GM18499 (cell line): ENCODE data around the gene ADIRF.

Experiments
- ATAC-seq: cut with Tn5 transposase; IDR thresholded peaks from one replicate; pipeline ENCODE4 v1.9.1; 2021; ENCODE audit warnings: moderate number of reproducible peaks; ENCODE audit not compliant: insufficient read depth, unreplicated experiment

ADIRF gene

DNA sequence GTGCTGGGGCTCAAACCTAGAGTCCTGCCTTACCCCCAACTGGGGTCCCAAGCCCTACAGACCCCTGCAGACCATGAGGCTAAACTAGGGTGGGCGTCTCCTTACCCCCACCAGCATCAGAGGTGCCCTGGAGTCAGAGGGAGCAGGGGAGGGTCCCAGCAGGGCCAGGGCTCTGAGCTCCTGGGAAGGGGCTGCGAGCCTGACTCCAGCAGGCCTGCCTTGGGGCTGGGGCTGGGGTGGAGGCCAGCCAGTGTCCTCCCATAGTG is 8.6 kb upstream of the ADIRF start:
- ATAC-seq: no peak

DNA sequence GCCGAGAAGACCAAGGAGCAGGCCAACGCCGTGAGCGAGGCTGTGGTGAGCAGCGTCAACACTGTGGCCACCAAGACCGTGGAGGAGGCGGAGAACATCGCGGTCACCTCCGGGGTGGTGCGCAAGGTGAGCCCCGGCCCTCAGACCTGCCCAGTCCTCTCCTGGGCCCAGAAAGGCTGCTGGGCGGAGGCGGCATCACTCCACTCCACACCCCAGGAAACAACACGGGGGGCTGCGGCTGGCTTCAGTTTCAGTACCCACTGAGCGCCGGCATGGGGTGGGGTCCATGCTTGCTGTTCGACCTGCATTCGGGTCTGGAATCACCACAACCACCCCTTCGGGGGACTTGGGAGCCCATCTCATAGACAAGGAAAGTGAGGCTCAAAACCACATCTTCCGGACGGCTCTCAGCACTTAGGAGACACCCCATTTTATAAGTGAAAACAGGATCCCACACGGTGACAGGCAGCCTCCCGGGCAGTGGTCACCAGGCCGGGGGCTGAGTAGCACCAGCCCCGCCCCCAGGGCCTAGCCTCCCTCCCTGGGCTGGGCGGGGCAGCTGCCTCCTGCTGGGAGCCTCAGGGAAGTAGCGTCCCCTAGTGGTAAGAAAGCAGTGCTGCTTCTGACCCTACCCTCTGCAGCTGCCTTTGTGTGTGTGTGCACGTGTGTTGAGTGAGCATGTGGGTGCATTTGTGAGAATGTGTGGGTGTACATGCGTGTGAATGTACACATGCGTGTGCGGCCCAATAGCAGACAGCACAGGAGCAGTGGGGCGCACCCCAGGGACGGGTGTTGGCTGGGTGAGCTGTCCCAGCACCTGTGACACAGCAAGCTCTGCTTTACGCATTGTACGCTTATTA is 8.0 kb upstream of the ADIRF start:
- ATAC-seq: peak; percentile 45

DNA sequence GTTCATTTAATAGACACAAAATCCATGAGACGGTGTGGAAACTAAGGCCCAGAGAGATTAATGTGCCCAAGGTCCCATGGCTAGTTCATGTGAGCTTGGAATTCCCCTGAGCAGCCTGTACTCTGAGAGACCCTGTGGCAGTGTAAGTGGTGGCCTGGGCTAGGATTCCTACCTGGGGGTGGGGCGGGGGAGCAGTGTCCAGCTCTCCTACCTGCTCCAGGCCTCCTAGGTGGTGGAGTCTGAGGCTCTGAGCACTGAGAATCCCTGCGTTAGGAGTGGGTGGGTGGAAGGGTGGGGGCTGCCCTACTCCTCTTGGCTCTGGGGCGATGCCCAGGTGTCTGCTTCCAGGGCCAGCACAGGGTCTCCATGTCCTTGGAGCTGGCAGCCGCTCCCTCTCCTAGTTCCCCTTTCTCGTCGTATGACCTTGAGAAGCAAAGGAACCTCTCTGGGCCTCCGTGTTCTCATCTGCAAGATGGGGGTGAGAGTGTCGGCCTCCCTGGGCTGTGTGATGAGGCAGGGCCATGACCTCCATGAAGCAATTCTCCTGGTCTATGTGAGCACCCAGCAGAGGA is 7.3 kb upstream of the ADIRF start:
- ATAC-seq: no peak

DNA sequence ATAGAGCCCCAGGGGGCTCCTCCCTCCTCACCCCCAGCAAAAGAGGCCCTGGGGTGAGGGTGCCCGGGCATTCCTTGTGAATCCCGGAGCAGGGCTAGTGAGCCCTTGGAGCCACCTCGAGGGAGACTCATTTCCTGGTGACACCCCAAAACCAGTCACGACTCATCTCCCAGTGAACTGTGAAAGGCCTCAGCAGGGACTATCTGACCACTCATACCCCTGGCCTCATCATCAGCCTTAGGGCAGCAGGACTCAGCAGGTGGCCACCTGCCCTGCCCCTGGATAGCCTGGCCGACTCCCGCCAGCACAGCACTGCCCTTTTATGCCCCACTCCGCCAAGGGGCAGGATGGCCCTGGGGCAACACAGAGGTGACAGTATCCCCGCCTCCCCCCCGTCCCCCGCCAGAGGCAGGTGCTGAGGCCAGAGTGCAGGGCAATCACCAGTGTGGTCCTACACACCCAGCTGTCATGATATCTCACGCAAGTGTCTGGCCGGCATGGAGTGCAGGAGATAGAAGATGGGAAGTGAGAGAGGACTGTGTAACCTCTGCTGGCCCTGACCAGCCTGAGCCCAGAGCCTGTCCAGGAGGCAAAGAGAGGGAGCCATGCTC is 6.7 kb upstream of the ADIRF start:
- ATAC-seq: no peak

DNA sequence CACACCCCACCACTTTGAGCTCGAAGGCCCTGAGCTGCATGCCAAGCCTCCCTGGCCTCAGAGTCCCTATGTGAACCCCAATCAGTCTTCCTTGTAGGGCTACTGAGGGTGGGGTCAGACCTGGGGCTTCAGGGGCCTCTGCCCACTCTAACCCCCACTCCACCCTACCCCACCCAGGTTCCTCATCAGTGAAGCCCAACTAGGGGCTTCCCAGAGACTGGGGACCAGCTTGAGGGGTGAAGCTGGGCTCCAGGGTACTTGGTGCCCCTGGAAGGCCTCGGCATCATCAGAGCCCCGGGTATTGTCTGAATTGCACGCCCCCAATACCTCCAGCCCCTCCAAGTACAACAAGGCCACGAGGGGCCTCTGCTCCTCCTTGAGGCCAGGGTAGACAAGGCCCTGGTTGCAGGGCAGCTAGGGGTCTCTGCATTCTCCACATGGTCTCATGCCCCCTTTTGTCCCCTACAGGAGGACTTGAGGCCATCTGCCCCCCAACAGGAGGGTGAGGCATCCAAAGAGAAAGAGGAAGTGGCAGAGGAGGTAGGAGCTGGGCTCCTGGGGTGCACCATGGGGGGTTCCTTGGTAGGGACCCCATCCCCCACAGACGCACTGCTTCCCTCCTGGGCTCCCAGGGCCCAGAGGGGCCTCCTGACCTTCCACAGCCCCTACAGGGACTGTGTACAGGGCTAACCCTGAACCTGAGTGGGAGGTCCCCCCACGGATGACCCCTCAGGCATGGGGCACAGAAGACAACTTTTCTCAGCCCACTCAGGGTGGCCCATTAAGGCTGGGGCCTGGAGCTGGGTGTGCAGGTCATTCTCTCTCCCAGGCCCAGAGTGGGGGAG is 5.9 kb upstream of the ADIRF start:
- no peak for ATAC-seq

DNA sequence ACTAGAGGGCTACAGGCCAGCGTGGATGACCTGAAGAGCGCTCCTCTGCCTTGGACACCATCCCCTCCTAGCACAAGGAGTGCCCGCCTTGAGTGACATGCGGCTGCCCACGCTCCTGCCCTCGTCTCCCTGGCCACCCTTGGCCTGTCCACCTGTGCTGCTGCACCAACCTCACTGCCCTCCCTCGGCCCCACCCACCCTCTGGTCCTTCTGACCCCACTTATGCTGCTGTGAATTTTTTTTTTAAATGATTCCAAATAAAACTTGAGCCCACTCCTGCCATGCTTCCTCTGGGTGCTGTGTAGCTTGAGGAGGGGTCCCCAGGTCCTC is 5.3 kb upstream of the ADIRF start:
- ATAC-seq: no peak

DNA sequence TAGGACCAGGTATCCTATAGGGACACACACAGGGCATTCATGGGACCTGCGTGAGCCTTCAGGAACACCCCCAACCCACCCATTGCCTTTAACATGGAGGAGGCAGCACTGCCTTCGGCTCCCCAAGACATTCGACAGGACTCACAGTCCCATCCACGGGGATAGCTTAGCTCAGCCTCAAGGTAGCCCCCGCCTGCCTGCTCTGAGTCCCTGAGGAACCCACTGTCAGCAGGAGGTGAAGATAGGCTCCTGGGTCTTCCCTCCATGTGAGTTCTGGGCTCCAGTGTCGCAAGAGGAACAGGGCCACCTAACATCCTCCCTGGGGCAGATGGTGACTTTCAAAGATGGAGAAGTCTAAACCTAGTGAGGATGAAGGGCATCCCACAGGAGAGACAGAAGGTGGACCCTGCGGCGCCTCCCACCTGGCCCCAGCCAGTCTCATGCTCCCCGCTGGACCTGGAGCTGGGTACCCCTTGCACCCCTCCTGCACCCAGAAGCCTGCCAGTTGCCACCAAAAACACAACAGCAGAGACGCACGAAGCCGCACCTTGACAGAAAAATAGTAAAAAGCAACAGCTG is 4.9 kb upstream of the ADIRF start:
- ATAC-seq: no peak

DNA sequence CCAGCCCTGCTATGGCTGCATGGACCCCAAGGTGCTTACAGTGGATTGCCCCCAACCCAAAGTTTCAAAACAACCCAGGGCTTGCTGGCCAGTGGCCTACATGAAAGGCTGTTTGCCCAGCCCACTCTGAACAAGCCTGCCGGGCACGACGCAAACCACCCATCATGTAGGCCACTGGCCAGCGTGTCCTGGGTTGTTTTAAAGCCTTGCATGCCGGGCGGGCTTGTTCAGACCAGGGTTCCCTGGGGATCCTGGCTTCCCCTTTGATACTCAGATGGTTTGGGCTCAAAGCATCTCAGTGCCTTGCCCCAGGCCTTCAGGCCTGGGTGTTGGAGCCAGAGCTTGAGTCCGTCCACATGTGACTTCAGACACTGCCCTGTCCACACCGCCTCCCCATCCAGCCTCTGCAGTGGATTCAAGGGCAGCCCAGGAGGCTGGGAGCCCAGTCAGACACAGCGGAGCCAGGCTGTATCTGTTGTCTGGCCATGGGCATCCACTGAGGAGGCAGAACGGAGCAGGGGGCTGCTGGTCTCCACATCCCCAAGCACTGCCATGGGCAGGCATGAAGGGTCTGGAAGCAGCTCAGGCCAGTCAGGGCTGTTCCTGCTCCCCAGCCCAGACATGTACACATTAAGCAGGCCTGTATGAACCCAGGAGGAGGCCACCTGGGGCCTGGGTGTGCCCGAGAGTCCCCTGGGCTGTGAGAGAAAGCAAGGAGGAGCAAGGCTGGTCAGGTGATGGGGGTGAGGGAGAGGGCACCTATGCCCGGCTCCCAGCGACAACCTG is 4.0 kb upstream of the ADIRF start:
- ATAC-seq: no peak

DNA sequence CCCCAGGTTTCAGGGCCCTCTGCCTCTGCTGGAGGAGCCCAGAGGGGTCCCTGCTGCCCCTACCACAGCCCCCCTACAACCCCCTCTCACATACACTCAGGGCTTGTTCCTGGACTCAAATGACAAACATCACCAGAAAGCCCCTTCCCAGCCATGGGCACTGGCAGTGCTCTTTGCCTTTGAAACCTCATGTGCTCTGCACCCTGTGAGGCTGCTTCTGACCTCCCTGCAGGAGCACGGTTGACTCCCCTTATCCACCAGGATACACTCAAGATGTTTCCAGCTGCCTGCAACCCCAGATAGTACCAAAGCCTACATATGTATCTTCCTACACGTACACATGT is 3.5 kb upstream of the ADIRF start:
- no peak for ATAC-seq

DNA sequence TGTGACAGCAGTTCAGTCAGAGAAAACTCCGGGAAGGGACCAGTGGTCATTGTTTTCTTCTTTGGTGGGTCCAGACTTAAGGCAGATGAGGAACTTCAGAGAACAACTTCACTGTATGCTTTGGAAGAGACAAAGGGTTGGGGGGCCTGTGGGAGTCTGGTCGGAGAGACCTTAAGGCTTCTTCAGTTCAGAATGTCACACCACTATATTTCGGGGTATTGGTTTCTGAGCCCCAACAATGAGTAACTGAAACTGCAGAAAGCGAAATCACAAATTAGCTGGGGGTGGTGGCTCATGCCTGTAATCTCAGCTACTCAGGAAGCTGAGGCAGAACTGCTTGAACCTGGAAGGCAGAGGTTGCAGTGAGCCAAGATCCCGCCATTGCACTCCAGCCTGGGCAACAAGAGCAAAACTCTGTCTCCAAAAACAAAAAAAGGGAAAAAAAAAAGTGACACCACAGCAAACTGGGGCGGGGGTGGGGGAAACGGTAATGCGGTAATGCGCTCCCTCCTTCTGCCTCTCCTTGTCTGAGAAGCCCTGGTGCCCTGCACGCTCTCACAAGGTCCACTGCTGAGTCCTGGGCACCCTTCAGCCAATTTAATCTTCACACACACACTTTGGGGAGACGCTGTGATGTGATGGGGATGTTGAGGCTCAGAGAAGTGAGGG is 2.2 kb upstream of the ADIRF start:
- ATAC-seq: no peak

DNA sequence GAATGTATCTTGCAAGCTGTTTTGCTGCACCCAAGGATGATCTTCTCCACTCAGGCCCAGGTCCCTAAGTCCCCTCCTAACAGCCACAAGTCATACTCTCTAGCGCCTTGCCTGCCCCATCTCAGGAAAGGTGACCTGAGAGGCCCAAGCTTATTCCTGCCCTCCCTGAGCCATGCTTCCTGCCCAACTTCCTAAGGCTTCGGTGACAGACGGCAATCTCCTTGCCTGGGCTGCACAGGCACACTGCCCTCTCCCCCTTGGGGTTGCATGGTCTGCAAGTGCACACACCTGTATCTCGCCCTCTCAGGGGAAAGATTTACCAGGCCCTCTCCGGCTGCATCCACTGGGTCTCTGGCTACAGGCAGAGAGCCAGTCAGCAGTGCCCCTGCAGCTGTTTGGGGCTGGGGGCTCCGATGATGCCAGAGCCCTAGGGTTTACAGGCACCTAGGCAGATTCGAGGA is 771 bp upstream of the ADIRF start:
- ATAC-seq: no peak

DNA sequence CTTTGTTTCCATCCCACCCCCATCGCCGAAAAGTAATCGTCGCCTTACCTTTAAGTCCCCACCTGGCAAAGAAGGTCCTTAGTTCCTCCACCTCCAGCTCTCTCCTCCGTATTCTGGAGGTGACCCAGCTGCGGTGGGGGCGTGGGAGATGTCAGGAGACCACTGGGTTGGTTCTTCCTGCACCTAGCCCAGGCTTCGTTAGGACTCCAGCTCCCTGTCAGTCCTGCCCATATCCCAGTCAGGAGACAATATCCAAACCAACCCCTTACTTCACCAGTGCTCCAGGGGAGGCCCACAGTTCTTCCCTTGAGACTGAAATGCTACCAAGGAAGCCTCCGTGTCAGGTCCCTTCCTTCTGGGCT is 693 bp downstream of the ADIRF start:
- no peak for ATAC-seq

DNA sequence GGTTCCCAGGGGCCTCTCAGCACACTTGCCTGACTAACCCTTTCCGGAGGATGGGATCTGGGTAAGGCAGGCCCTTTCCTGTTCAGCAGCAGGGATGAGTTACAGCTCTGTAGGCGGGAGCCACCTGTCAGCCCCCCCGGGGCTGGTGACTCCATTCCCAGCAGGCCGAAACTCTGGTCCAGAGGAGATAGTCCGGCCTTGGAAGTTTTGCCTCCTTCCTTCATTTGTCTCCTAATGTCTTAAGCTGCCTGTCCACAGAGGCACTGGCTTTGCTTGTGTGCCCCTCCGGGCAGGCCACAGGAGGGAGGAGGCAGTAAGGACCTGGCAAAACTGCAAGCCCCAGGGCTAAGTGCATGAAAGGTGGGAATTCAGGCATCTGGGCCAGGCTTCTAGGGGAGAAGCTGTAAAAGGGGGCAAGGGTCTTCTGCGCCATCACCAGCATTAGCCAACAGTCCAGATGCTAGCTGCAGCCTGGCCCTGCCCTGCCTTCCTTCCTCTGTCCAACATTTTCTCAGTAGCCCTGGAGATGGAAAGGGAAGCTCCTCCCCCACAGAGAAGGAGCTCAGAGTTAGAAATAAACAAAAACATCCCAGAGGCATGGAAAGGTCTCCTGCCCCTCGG is 1.2 kb downstream of the ADIRF start:
- ATAC-seq: no peak

DNA sequence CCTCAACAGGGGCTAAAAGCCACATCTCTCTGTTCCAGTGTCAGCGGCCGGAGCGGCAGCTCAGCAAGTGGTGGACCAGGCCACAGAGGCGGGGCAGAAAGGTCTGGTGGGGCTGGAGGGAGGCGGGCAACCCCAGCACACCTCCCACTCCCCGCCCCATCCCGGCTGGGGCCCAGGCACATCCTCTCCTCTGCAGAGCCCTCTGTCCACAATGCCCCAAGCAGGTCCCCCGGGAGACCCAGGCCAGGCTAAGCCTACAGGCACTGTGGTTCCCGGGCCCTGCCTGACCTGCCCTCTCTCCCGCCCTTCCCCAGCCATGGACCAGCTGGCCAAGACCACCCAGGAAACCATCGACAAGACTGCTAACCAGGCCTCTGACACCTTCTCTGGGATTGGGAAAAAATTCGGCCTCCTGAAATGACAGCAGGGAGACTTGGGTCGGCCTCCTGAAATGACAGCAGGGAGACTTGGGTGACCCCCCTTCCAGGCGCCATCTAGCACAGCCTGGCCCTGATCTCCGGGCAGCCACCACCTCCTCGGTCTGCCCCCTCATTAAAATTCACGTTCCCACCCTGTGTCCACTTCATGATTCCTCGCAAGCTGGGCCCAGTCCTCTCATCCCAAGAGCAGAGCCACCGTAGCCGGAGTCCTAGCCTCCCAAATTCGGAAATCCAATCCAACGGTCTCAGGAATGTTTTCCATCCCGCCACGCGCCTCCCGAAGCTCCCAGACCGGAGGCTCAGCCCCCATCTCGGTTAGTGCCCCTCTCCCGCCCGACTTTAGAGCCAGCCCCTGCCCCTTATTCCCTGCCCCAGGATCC is 2.1 kb downstream of the ADIRF start:
- no peak for ATAC-seq

DNA sequence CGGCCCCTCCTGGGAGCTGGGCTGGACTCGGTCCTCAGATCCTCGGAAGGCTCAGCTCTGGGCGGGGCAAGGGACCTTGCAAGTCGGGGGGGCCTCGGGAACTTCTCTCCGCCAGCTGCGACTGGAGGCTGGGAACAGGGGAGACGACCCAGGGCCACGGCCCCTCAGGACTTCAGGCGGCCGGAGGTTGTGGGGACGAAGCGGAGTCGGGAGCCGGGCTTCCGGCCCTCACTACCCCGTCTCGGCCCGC is 2.6 kb downstream of the ADIRF start:
- ATAC-seq: no peak

DNA sequence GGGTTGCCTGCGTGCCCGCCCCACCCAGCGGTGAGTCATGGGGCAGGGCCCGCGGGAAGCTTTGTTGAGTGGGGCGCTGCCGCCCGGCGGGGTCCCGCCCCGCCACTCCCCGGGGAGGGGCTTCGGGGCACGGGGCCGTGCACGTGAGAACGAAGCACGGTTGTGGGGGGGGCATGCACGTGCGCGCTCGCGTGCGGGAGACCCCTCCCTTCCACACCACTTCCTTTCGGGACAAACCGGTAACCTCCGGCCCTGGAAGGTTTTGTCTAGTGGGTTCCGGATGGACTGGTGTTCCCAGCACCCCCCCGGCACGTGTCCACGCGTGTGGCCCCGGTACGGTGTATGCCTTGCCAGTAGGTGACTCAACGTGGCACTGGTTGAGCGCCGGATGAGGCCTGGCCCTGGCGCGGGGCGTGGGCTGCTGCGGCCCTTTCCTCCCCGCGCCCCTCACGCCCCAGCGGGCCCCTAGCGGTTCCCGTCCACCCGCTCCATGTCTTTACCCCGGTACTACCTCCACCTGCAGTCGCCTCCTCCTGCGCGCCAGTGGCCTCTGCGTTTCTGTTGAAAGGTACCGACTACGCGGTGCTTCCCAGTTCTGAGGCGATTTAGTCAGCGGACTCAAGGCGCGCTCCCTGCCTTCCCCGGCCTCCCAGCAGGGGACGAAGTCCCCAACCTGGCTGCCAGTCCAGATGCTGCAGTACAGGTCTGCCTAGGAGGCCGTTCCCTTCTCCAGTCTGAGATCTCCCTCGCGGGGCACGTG is 3.1 kb downstream of the ADIRF start:
- ATAC-seq: no peak

DNA sequence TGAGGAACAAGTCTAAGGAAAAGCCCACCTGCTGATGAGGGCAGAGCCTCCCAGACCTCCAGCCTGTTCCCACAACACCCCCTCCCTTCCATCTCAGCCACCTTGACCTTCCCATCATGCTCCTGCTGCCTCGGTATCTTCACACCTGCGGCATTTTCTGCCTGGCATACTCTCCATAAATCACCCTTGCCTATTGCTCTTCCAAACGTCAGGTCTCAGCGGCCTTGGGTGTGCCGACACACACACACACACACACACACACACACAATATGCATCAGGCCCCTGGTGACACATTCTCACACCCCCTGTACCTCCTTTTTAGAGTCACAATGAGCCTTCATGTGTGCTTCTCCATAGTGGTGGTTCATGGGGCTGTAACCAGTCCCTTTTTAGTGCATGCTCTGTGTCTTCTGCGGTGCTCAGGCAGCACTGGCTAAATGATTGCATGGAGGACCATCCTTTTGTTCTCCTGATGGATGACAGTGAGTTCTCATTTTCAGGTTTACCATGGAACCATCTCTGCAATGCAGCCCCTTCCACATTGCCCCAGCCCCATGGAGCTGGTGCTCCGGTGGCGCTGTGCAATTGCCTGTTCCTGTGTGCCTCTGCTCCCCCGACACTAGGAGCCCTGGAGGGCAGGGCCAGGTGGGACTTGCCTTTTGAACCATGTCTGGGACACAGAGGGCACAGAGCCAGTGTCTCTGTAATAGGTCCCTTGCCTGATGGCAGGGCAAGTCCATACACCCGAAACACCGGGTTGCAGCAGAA is 4.5 kb downstream of the ADIRF start:
- no peak for ATAC-seq
